HG02884 (cell line): ENCODE measurements around the gene TMCO6.

Experiments
- ATAC-seq: cut with Tn5 transposase; IDR thresholded peaks from one replicate; pipeline ENCODE4 v1.9.1; 2021; ENCODE audit warnings: mild to moderate bottlenecking, moderate library complexity; ENCODE audit not compliant: unreplicated experiment

Gene TMCO6

DNA sequence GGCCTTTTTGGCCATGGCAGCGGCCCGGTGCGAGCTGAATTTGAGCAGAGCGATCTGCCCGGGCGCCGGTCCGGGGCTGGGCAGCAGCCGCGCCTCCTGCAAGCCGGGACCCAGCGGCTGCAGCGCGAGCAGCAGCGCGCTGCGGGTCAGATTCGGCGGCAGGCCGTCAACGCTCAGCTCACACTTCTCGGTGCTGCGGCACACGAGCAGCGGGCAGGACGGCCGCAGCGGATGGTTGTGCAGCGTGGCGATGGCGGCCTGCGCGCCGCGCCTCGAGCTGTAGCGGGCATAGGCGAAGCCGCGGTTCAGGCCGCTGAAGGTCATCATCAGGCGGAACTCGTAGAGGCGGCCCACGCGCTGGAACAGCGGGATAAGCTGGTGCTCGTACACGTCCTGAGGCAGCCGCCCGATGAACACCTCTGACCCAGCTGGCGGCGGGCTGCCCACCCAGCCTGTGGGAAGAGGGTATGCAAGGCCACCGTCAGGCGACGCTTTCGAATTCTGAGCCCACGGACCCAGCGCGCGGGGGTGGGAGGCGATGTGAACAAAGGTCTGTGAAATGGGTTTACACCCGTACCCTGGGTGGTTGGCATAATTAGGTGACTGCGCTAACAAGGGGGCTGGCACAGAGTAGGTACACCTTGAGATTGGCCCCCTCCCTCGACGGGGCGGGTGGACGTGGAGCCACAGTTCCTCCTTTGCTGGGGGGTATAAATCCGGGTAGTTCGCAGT is 33.4 kb downstream of the TMCO6 start:
- ATAC-seq: no peak

DNA sequence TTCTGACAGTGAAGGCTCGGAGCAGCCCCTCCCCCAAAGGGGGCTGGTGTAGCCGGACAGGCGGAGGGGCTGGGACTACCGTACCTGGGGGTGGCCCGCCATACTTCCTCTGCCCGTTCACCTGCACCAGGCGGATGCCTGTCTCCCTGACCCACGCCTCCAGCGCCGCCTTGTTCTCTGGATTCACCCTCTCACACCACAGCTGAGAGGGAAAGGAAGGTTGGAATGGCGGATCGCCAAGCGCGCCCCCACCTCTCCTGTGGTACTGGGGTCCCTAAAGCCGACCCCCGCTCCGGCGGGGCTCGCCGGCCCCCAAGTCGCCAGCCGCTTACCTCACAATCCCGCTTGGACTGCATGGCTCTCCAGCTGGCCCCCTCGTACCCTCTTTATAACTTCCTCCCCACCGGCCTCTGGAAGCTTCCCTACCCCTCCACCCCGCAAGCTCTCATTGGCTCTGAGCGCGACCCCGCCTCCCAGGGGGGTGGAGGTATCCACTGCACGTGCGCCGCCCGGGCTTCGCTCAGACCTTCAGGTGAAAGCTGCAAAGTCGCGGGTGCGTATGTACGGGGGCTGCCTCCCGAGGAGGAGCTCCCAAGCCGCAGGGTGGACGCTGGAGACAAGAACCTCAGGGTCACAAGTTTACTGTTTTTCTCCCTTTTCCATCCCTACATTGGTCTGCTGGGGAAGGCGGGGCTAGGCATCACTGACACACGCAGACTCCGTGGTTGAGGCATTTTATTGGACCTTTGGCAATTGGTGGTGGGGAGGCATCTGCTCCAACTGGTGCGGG is 34.1 kb downstream of the TMCO6 start, which contains the start of gene DND1:
DND1 (minus strand) TSS at position 390 of the 790 bp plus-strand sequence; CDS start at position 356, 34 bp downstream.
- ATAC-seq: no peak

DNA sequence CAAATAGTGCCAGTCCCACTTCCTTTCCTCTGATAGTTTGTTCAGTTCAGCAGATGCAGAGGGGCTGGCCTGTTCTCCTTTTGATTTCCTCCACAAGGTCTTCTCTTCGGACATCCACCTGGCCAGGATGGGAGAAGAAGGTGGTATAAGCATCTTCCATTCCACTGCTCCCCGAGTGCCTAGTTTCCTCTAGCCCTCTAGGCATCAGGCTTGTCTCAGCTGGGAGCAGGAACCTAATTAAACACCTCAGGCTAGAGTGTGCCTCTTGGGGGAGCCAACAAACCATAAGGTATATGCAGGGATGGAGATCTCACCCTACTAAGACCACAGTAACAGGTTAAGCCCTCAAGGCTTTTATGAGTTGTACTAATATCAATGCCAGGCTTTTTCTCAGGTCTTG is 35.0 kb downstream of the TMCO6 start:
- no peak for ATAC-seq

DNA sequence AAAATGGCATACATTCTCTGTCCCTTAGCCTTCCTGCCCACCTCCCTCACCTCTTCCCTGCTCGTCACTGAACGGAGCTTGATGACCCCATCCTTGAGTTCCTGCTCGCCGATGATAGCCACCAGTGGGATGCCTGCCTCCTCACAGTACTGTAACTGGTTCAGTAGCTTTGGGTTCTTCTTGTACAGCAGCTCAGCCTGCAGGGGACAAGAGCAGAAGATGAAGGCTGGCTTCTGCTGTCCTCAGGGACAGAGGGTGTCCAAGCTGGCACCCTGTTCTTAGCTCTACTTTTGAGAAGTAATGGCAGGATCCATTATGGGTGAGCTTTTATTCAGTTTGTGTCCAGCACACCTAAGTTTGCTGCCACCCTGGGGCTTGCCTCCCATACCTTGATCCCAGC is 35.4 kb downstream of the TMCO6 start:
- no peak for ATAC-seq

DNA sequence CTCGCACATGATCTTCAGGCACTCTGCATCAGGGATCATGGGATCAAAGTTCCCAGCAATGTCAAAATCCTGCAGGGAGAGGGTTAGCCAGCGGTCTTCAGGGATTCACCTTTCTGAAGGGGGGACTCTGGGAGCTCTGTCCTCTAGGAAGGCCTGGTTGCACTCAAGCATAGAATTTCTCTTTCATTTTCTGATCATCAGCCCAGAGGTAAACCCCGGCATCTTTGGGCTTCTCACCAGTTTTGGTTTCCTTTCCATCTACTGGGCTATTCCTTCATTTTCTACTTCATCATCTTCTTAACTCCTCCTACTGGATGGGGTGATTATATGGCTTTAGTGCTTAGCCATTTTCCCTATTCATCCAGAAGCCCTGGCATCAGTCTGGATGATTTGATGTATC is 38.7 kb downstream of the TMCO6 start:
- no peak for ATAC-seq

DNA sequence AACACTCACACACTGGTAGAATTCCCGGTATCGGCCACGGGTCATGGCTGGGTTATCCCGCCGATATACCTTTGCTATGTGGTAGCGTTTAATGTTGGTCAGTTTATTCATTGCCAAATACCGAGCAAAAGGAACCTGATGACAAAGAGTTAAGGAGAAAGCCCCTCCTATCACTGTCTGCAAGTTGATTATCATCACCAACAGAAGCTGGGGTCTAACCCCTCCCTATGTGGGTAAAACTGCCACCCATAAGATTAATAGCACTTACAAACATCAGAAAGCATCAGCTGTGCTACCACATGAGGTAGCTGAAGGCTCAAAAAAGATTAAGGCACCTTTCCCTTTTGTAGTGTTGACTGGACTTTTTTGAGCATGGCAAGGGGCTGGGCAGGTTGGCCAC is 39.7 kb downstream of the TMCO6 start:
- no peak for ATAC-seq

DNA sequence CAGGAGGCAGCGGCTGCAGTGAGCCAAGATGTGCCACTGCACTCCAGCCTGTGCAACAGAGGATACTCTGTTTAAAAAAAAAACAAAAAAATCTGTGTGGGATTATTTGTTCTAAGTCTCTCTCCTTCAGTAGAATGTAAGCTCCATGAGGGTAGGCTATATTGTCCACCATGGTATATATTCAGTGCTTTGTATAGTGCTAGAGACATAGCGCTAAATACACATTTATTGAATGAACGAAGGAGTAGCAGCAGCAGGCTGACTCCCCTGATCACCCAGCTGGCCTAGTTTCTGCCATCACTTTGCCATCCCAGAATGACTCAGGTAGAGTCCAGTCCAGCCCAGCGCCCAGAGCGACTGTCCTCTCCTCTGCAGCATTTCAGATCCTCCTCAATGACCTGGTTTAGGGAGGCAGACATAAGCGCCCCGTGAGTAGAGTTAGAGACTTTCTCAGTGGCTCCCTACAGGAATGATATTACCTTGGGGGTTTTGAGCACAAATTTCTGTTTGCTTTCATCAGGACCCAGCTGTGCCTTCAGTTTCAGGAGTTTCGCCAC is 51.2 kb downstream of the TMCO6 start:
- no peak for ATAC-seq

DNA sequence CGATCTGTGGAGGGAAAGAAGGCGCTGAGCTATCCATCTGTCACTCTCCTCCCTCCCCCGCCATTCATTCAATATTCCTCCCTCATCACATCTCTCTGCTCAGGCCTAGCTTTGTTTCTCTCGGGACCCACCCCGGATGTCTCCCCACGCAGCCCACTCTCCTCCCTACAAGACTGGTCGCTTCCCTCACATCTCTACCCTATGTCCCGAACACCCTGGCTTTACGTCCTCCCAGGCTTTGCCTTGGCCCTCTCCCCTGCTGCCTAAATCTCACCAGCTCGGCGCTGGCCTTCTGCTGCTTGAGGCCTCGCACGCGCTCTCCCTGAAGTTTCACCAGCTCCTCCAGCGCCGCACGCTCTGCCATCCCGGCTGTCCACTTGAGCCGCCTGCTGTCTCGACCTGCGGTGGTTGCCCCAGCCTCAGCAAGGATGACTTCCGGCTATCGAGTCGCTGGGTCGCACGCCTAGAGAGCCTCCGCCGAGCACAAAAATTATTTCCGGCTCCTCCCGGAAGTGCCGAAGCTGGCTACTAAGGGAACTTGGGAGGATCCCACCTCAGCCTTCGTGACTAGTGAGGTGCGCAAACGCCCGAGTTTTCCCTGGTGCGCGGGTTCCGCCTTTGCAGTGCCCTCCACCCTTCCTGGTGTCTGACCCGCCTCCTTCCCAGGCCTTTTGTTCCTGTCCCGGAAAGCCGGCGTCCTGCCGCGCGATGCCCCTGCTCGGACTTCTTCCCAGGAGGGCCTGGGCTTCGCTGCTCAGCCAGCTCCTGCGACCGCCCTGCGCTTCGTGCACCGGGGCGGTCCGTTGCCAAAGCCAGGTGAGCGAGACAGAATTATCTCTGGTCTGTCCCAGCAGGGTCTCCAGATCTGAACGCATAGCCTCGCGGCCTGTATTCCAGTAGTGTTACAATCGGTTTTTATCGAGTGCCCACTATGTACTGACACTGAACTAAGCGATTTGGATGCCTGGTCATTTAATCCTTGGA is 52.0 kb downstream of the TMCO6 start, which contains the start of the genes HARS1 and HARS2:
HARS1 (minus strand) TSS at position 430 of the 984 bp plus-strand sequence; CDS start at position 364, 66 bp downstream.
HARS2 (plus strand) TSS at position 515 of the 984 bp plus-strand sequence; CDS start at position 709, 194 bp downstream.
- ATAC-seq: peak; percentile 96

DNA sequence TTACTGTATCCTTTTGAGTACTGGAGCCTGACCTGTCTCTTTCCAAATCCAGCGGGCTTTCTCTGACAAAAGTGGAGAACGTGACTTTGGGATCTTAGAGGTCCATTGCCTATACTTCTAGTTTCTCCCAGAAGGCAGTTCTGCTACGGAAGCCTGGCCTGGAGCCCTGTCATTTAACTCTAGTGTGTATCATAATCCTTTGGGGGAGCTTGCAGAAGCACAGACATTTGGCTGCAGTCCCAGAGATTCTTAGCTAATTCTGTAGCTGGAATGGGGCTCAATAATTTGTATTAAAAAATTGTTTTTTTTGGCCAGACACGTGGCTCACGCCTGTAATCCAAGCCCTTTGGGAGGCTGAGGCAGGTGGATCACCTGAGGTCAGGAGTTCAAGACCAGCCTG is 55.0 kb downstream of the TMCO6 start:
- ATAC-seq: no peak
